Muscle layer of colon (tissue), 2 donors: Measurements from ENCODE around the gene FAT1.

Experiments used
- H3K27ac ChIP-seq: one replicate; pipeline ENCODE4 v1.7.0; 2013; ENCODE audit warnings: low read depth, mild to moderate bottlenecking, low read length, moderate library complexity
- H3K27me3 ChIP-seq, 2 donors: one replicate each; pipeline ENCODE4 v1.7.0; 2013; ENCODE audit warnings: low read length in 2 of 2, mild to moderate bottlenecking in 2 of 2; ENCODE audit not compliant: insufficient read depth in 2 of 2, control insufficient read depth in 1 of 2
- H3K36me3 ChIP-seq: one replicate; pipeline ENCODE4 v1.7.0; 2013; ENCODE audit warnings: mild to moderate bottlenecking, low read length; ENCODE audit not compliant: insufficient read depth
- H3K4me1 ChIP-seq: one replicate; pipeline ENCODE4 v1.7.0; 2013; ENCODE audit warnings: mild to moderate bottlenecking, low read length; ENCODE audit not compliant: insufficient read depth
- H3K4me3 ChIP-seq, 2 donors: one replicate each; pipeline ENCODE4 v1.7.0; 2013; ENCODE audit warnings: low read length in 2 of 2, low read depth in 1 of 2, mild to moderate bottlenecking in 1 of 2, moderate library complexity in 1 of 2
- H3K9ac ChIP-seq: one replicate; pipeline ENCODE4 v1.7.0; 2013; ENCODE audit warnings: low read length
- H3K9me3 ChIP-seq: one replicate; pipeline ENCODE4 v1.7.0; 2013; ENCODE audit warnings: mild to moderate bottlenecking, low read length
- donor health status: abdominal sarcoma.
- donor health status: Adenocarcinoma of cecum.

The FAT1 gene

GRCh38 chr4:186647821-186648220 is 75.8 kb downstream of the FAT1 start:
- H3K9me3 ChIP-seq: no peaks in the 10 kb centered on the region
- no peak overlapping the region for H3K9ac ChIP-seq
- H3K4me1 ChIP-seq: peaks cover 9% of the 10 kb centered on the region
- H3K27ac ChIP-seq: no peak overlapping the region
- no peaks in the 10 kb centered on the region for H3K27me3 ChIP-seq
- H3K36me3 ChIP-seq: peaks cover 7% of the 10 kb centered on the region
- H3K4me3 ChIP-seq: no peak overlapping the region

GRCh38 chr4:186644737-186645261 is 78.9 kb downstream of the FAT1 start:
- no peak overlapping the region for H3K9ac ChIP-seq
- H3K36me3 ChIP-seq: peaks cover 14% of the 10 kb centered on the region
- H3K27me3 ChIP-seq: no peaks in the 10 kb centered on the region
- H3K4me1 ChIP-seq: peaks cover 6% of the 10 kb centered on the region
- no peak overlapping the region for H3K4me3 ChIP-seq
- no peak overlapping the region for H3K27ac ChIP-seq
- H3K9me3 ChIP-seq: no peaks in the 10 kb centered on the region

GRCh38 chr4:186644311-186644638 is 79.4 kb downstream of the FAT1 start:
- peaks cover 6% of the 10 kb centered on the region for H3K4me1 ChIP-seq
- no peak overlapping the region for H3K4me3 ChIP-seq
- H3K36me3 ChIP-seq: peaks cover 14% of the 10 kb centered on the region

GRCh38 chr4:186643501-186644310 is 80.0 kb downstream of the FAT1 start:
- Histone ChIP-seq H3K27me3 (no peaks in the 10 kb centered on the region), H3K27ac (no peak overlapping the region), H3K9ac (no peak overlapping the region), H3K9me3 (no peaks in the 10 kb centered on the region), H3K4me3 (no peak overlapping the region), H3K36me3 (peaks cover 14% of the 10 kb centered on the region), H3K4me1 (peaks cover 6% of the 10 kb centered on the region)

More at GRCh38 chr4:186644311-186644638, 79.4 kb downstream of the FAT1 start:
- Histone ChIP-seq H3K9ac (no peak overlapping the region), H3K9me3 (no peaks in the 10 kb centered on the region), H3K27ac (no peak overlapping the region), H3K27me3 (no peaks in the 10 kb centered on the region)

GRCh38 chr4:186642998-186643397 is 80.7 kb downstream of the FAT1 start:
- H3K9me3 ChIP-seq: no peaks in the 10 kb centered on the region
- H3K27me3 ChIP-seq: no peaks in the 10 kb centered on the region
- H3K27ac ChIP-seq: no peak overlapping the region
- H3K4me1 ChIP-seq: peaks cover 6% of the 10 kb centered on the region
- no peak overlapping the region for H3K9ac ChIP-seq
- H3K4me3 ChIP-seq: no peak overlapping the region
- H3K36me3 ChIP-seq: peaks cover 14% of the 10 kb centered on the region

GRCh38 chr4:186642530-186642929 is 81.1 kb downstream of the FAT1 start:
- Histone ChIP-seq H3K27me3 (no peaks in the 10 kb centered on the region), H3K9me3 (no peaks in the 10 kb centered on the region), H3K4me3 (no peak overlapping the region), H3K9ac (no peak overlapping the region), H3K27ac (no peak overlapping the region), H3K36me3 (peaks cover 11% of the 10 kb centered on the region), H3K4me1 (peaks cover 6% of the 10 kb centered on the region)

GRCh38 chr4:186634591-186635128 is 89.0 kb downstream of the FAT1 start:
- Histone ChIP-seq H3K4me3 (no peak overlapping the region), H3K4me1 (no peaks in the 10 kb centered on the region), H3K27ac (no peak overlapping the region), H3K36me3 (peaks cover 31% of the 10 kb centered on the region), H3K9ac (no peak overlapping the region), H3K27me3 (no peaks in the 10 kb centered on the region), H3K9me3 (no peaks in the 10 kb centered on the region)

- Histone ChIP-seq H3K4me1 (no peaks in the 10 kb centered on the region), H3K4me3 (no peak overlapping the region), H3K36me3 (peaks cover 36% of the 10 kb centered on the region), H3K9ac (no peak overlapping the region), H3K27ac (no peak overlapping the region), H3K9me3 (no peaks in the 10 kb centered on the region), H3K27me3 (no peaks in the 10 kb centered on the region)
Measured at GRCh38 chr4:186633844-186634243, 89.8 kb downstream of the FAT1 start.

- Histone ChIP-seq H3K36me3 (peaks cover 42% of the 10 kb centered on the region), H3K27me3 (no peaks in the 10 kb centered on the region), H3K9me3 (no peaks in the 10 kb centered on the region), H3K4me3 (no peak overlapping the region), H3K4me1 (no peaks in the 10 kb centered on the region), H3K9ac (no peak overlapping the region), H3K27ac (no peak overlapping the region)
Measured at GRCh38 chr4:186630128-186630527, 93.5 kb downstream of the FAT1 start.

GRCh38 chr4:186628058-186628711 is 95.5 kb downstream of the FAT1 start:
- H3K27me3 ChIP-seq: no peaks in the 10 kb centered on the region
- no peaks in the 10 kb centered on the region for H3K4me1 ChIP-seq
- H3K9me3 ChIP-seq: no peaks in the 10 kb centered on the region
- no peak overlapping the region for H3K9ac ChIP-seq
- no peak overlapping the region for H3K27ac ChIP-seq
- H3K4me3 ChIP-seq: no peak overlapping the region
- H3K36me3 ChIP-seq: peaks cover 46% of the 10 kb centered on the region

- Histone ChIP-seq H3K4me1 (no peaks in the 10 kb centered on the region), H3K36me3 (peaks cover 46% of the 10 kb centered on the region), H3K9ac (no peak overlapping the region), H3K9me3 (no peaks in the 10 kb centered on the region), H3K4me3 (no peak overlapping the region), H3K27ac (no peak overlapping the region), H3K27me3 (no peaks in the 10 kb centered on the region)
Measured at GRCh38 chr4:186627226-186627865, 96.3 kb downstream of the FAT1 start.
